ENCODE measurements around the gene OTUD6A. TPM values are rescaled to one million over a fixed set of nuclear protein-coding genes. Genes with fewer than 3 reads are reported as not detected.

The OTUD6A gene
- total RNA-seq, 1 experiment from 2014 or later: not detected

Other genes with a start within 250 kb of the OTUD6A start
- gene AWAT2, start 12.5 kb upstream of the OTUD6A start, total RNA-seq (2014; rRNA removed; shearing (Covaris generic)): not detected in 2 replicates
- gene IGBP1, start 71.0 kb downstream of the OTUD6A start, total RNA-seq (2014; rRNA removed; shearing (Covaris generic)): 42.1 and 45.4 TPM in 2 replicates
- not detected in 2 replicates for gene DGAT2L6, start 115.0 kb downstream of the OTUD6A start, total RNA-seq (2014; rRNA removed; shearing (Covaris generic))
- not detected in 2 replicates for gene AWAT1, start 172.2 kb downstream of the OTUD6A start, total RNA-seq (2014; rRNA removed; shearing (Covaris generic))
- gene P2RY4, start 197.7 kb downstream of the OTUD6A start, total RNA-seq (2014; rRNA removed; shearing (Covaris generic)): not detected in 2 replicates
- gene ARR3, start 205.9 kb downstream of the OTUD6A start, total RNA-seq (2014; rRNA removed; shearing (Covaris generic)): not detected in 2 replicates
- not detected in 2 replicates for gene RAB41, start 219.7 kb downstream of the OTUD6A start, total RNA-seq (2014; rRNA removed; shearing (Covaris generic))
- 70.9 and 85.6 TPM in 2 replicates for gene PDZD11, start 227.5 kb downstream of the OTUD6A start, total RNA-seq (2014; rRNA removed; shearing (Covaris generic))
- 56.3 and 66.2 TPM in 2 replicates for gene KIF4A, start 227.6 kb downstream of the OTUD6A start, total RNA-seq (2014; rRNA removed; shearing (Covaris generic))